ENCODE data around the gene CLCN4. TPM values are rescaled to one million over a fixed set of nuclear protein-coding genes. Genes with fewer than 3 reads are reported as not detected.

Gene CLCN4
- total RNA-seq, 4 donors from 2014 or later = 72.5 to 307 (median 84.4) TPM

DNA sequence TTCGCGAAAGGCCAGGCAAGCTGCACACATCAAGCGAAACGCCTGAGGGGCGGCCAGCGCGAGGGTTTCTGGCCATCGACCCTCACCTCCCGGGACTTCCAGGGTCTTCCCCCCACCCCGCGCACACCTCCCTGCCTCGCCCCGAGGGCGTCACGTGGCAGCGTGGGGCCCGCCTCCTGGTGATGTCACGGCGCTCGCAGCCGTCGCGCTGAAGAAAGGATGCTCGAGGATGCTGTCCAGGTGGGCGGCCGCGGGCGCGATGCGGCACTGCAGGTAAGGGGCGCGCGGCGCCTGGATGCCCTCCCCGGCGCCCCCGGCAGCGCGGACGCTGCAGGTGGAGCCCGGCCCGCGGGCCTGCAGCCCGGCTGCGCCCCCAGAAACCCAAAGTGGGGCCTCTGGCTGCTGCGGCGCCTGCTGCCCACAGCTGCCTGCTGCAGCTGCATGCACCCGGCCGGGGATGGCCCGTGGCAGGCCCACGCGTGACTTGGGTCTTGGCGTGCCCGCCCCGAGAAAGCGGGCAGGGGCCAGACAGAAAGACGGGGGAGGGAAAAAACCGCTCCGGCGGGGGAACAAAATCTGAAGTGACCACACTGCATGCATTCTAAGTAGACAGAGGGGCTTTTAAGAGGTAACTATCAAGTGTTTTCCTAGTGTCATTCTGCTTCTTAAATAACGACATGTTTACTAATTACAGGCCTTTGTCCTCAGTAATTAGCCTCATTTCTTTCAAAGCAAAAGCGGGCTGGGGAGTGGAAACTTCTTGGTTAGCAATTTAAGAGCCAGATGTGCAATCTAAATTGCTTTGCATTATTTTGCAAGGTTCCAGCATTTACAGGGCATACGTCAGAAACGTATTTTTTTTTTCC is 1.7 kb downstream of the CLCN4 start:
- Histone ChIP-seq H3K4me1 (peaks cover 4 to 21% of the 10 kb centered on the region in 2 donors), H3K36me3 (no peaks in the 10 kb centered on the region), H3K4me3 (peak overlapping the region; percentile 35 to 58 (median 54)), H3K9me3 (no peaks in the 10 kb centered on the region), H3K27ac (peak overlapping the region; percentile 79 to 92 (median 88)), H3K27me3 (no peaks in the 10 kb centered on the region)
- no peak for DNase-seq
- no peak for TF ChIP-seq CTCF (IDR thresholded peaks at IDR 0.05 in 4 of 5, conservative IDR thresholded peaks at IDR 0.05 in 1 of 5)
- TF ChIP-seq POLR2A (IDR thresholded peaks at IDR 0.05) = peak in 1 of 2 donors; percentile 41
- no peak for ATAC-seq
- intact Hi-C loops (cut with DNase I; ENCODE audit: low total_unique reads) (no loop called here), in situ Hi-C loops (cut with MboI; ENCODE audit: low sequenced_read_pairs in 4 of 4) (no loop called here)

DNA sequence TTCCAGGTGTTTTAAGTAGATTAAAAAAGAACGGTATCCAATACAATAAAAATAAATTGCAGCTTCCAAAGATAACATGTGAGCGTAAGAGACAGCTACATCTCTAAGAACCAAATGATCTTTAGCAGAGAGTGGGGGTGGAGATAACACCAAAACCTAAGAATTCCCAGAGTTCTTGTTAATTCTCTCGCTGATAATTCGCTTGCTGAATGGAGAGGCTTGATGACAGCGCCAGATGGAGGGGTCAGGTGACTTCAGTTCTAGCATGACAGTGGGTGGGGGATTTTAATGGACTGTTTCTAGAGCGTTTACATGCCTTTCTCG is 2.3 kb downstream of the CLCN4 start:
- H3K27me3 ChIP-seq = no peaks in the 10 kb centered on the region
- no peak for ATAC-seq
- H3K9me3 ChIP-seq = no peaks in the 10 kb centered on the region
- peak overlapping the region in 2 of 4 donors; percentile 55 to 58 for H3K4me3 ChIP-seq
- intact Hi-C loops (cut with DNase I; ENCODE audit: low total_unique reads) (no loop called here), in situ Hi-C loops (cut with MboI; ENCODE audit: low sequenced_read_pairs in 4 of 4) (no loop called here)
- TF ChIP-seq POLR2A (IDR thresholded peaks at IDR 0.05) (no peak), CTCF (IDR thresholded peaks at IDR 0.05 in 4 of 5, conservative IDR thresholded peaks at IDR 0.05 in 1 of 5) (no peak)
- H3K36me3 ChIP-seq = no peaks in the 10 kb centered on the region
- H3K4me1 ChIP-seq = peaks cover 4 to 21% of the 10 kb centered on the region in 2 donors
- no peak for DNase-seq
- H3K27ac ChIP-seq = peak overlapping the region in 2 of 4 donors; percentile 44 to 92

- H3K27ac ChIP-seq = peak overlapping the region in 2 of 4 donors; percentile 44 to 92
- no peak for ATAC-seq
Measured at GRCh38 chrX:10160211-10160610, 3.4 kb downstream of the CLCN4 start.

DNA sequence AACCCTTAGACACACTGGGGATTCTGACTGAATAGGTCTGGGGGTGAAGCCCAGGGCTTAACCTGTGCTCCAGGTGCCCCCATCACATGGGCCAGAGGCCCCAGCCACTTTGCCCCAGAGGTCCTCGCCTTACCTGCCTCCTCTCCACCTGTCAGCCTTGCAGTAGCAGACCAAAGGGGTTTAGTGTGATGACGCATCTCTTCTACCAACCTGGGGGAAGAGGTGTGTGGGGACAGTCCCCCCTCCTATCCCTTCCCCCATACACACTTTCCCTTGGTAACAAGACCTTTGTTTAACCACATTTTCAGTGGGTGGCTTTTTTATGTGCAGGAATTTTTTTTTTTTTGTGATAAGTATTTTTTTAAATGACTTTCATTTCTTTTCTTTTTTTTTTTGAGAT is 6.3 kb downstream of the CLCN4 start:
- H3K36me3 ChIP-seq = no peaks in the 10 kb centered on the region
- no peaks in the 10 kb centered on the region for H3K9me3 ChIP-seq
- no peak for TF ChIP-seq POLR2A (IDR thresholded peaks at IDR 0.05)
- ATAC-seq = no peak
- DNase-seq = no peak
- no peaks in the 10 kb centered on the region for H3K27me3 ChIP-seq
- H3K4me3 ChIP-seq = no peak overlapping the region
- intact Hi-C loops (cut with DNase I; ENCODE audit: low total_unique reads) = no loop called here
- in situ Hi-C loops (cut with MboI; ENCODE audit: low sequenced_read_pairs in 4 of 4) = no loop called here
- H3K27ac ChIP-seq = peak overlapping the region in 1 of 4 donors; percentile 92
- H3K4me1 ChIP-seq = peaks cover 11 to 31% of the 10 kb centered on the region in 2 donors

More at GRCh38 chrX:10160211-10160610, 3.4 kb downstream of the CLCN4 start:
- intact Hi-C loops (cut with DNase I; ENCODE audit: low total_unique reads) = no loop called here
- in situ Hi-C loops (cut with MboI; ENCODE audit: low sequenced_read_pairs in 4 of 4) = no loop called here
- peak overlapping the region in 1 of 4 donors; percentile 58 for H3K4me3 ChIP-seq
- H3K4me1 ChIP-seq = peaks cover under 1 to 21% of the 10 kb centered on the region in 2 donors
- H3K27me3 ChIP-seq = no peaks in the 10 kb centered on the region
- no peak for DNase-seq
- no peaks in the 10 kb centered on the region for H3K9me3 ChIP-seq
- TF ChIP-seq POLR2A (IDR thresholded peaks at IDR 0.05) (no peak), CTCF (IDR thresholded peaks at IDR 0.05 in 4 of 5, conservative IDR thresholded peaks at IDR 0.05 in 1 of 5) (no peak)
- no peaks in the 10 kb centered on the region for H3K36me3 ChIP-seq

- in situ Hi-C loops (cut with MboI; ENCODE audit: low sequenced_read_pairs in 4 of 4) = no loop called here
- Histone ChIP-seq H3K4me3 (no peak overlapping the region), H3K4me1 (peaks cover 21 to 25% of the 10 kb centered on the region in 2 donors), H3K27ac (peak overlapping the region; percentile 51 to 92 (median 64)), H3K27me3 (no peaks in the 10 kb centered on the region), H3K9me3 (no peaks in the 10 kb centered on the region), H3K36me3 (no peaks in the 10 kb centered on the region)
- intact Hi-C loops (cut with DNase I; ENCODE audit: low total_unique reads) = no loop called here
- DNase-seq = no peak
- no peak for ATAC-seq
- no peak for TF ChIP-seq POLR2A (IDR thresholded peaks at IDR 0.05)
Measured at GRCh38 chrX:10164879-10165278, 8.1 kb downstream of the CLCN4 start.
